GM13977 (cell line): ENCODE data around the gene NFATC2.

Experiments used
- DNase-seq: peaks from one replicate; pipeline ENCODE4 v3.0.0; 2012; ENCODE audit warnings: low spot score
- in situ Hi-C: fragments of 300-500 bp; cut with MboI; formaldehyde crosslinking; loops from one replicate; pipeline ENCODE4 v1.12.0; 2022; ENCODE audit warnings: low sequenced_read_pairs, low pct_unique_long_range_greater_than_20kb, mixed read lengths, inconsistent platforms; ENCODE audit not compliant: unreplicated experiment
- TF ChIP-seq, protein P1 (sequence below): IDR thresholded peaks from 2 replicates; pipeline ENCODE4 v1.5.1; 2012; ENCODE audit warnings: mild to moderate bottlenecking, control low read depth; ENCODE audit not compliant: insufficient read depth; ENCODE audit errors: extremely low read depth, missing control alignments

Gene NFATC2

GRCh38 chr20:51511861-51512619 is 30.5 kb downstream of the NFATC2 start:
- DNase-seq, result no peak
- in situ Hi-C loops, result no loop called here
- TF ChIP-seq, protein P1, sequence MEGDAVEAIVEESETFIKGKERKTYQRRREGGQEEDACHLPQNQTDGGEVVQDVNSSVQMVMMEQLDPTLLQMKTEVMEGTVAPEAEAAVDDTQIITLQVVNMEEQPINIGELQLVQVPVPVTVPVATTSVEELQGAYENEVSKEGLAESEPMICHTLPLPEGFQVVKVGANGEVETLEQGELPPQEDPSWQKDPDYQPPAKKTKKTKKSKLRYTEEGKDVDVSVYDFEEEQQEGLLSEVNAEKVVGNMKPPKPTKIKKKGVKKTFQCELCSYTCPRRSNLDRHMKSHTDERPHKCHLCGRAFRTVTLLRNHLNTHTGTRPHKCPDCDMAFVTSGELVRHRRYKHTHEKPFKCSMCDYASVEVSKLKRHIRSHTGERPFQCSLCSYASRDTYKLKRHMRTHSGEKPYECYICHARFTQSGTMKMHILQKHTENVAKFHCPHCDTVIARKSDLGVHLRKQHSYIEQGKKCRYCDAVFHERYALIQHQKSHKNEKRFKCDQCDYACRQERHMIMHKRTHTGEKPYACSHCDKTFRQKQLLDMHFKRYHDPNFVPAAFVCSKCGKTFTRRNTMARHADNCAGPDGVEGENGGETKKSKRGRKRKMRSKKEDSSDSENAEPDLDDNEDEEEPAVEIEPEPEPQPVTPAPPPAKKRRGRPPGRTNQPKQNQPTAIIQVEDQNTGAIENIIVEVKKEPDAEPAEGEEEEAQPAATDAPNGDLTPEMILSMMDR, result no peak

DNA sequence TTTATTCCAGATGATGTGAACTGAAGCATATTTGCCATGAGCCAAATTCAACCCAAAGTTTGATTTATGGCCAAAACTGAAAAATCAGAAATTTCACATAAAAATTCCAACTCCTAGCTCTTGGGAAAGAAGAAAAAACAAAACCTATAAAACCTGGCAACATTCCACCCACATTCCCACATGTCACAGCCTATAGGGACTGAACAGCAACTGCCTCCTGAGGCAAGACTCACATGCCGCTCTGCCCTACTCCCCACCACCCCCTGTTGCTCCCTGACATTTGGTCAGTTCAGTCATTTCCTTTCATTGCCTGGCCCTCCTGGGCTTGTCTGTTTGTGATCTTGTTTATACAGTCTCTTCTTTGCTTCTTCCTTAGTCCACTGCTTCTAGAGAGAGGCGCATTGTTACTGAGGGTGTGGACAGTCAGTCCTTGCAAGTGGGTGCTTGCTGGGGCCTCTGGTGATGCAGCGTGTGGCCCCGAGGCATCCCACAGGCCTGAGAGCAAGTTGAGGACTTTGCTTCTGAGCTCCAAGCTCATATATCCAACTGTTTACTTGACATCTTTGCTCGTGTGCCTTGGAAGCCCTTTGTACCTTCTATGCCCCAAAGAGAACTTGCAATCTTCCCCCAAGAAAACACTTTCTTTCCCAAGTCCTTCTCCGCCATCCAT is 31.4 kb downstream of the NFATC2 start:
- TF ChIP-seq, protein P1, result no peak
- in situ Hi-C loops, result no loop called here

DNA sequence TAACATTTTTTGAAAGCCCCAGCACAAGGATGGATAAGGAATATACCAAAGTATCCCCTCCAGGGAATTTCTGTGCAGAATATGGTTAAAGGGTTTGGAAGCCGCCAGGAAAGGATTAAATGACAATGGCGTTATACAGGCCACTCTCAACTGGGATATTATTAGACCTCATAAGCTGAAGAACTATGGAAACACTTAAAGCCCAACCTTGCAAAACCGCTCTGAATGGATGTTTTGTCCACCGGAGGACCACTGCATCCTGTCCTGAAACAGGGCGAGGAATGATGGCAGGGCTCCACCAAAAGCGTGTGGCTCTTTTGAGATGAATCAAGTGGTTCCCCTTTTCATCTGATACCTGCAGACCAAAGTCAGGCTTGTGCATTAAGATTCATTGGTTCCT is 32.4 kb downstream of the NFATC2 start:
- in situ Hi-C loops, result no loop called here
- DNase-seq, result no peak
- TF ChIP-seq, protein P1, result no peak

More for the DNA sequence above, 31.4 kb downstream of the NFATC2 start:
- no peak for DNase-seq

GRCh38 chr20:51509208-51509607 is 33.3 kb downstream of the NFATC2 start:
- no peak for DNase-seq
- in situ Hi-C loops, result no loop called here
- TF ChIP-seq, protein P1, result no peak

- DNase-seq, result no peak
- in situ Hi-C loops, result no loop called here
- TF ChIP-seq, protein P1, result no peak
Measured at GRCh38 chr20:51508780-51509179, 33.7 kb downstream of the NFATC2 start.

GRCh38 chr20:51508158-51508557 is 34.4 kb downstream of the NFATC2 start:
- TF ChIP-seq, protein P1, result no peak
- in situ Hi-C loops, result no loop called here
- no peak for DNase-seq
